ENCODE measurements around the gene THAP3. TPM values are rescaled to one million over a fixed set of nuclear protein-coding genes. Genes with fewer than 3 reads are reported as not detected.
A peak's percentile ranks its signal among the peaks of the same experiment; 100 is the strongest.

THAP3 gene
- total RNA-seq (2014; rRNA removed; shearing (Covaris generic)) (15.1 and 18.6 TPM in 2 replicates), polyA plus RNA-seq (2016; fragmentation: Nextera tagmentation; extraction: Ambion mirVana) (20.9 and 23.8 TPM in 2 replicates)
- long read RNA-seq, partial matches to known transcripts = 9 of 12 reads
- long read RNA-seq, other reads (novel, unspliced or antisense) = 1 of 12 reads

DNA sequence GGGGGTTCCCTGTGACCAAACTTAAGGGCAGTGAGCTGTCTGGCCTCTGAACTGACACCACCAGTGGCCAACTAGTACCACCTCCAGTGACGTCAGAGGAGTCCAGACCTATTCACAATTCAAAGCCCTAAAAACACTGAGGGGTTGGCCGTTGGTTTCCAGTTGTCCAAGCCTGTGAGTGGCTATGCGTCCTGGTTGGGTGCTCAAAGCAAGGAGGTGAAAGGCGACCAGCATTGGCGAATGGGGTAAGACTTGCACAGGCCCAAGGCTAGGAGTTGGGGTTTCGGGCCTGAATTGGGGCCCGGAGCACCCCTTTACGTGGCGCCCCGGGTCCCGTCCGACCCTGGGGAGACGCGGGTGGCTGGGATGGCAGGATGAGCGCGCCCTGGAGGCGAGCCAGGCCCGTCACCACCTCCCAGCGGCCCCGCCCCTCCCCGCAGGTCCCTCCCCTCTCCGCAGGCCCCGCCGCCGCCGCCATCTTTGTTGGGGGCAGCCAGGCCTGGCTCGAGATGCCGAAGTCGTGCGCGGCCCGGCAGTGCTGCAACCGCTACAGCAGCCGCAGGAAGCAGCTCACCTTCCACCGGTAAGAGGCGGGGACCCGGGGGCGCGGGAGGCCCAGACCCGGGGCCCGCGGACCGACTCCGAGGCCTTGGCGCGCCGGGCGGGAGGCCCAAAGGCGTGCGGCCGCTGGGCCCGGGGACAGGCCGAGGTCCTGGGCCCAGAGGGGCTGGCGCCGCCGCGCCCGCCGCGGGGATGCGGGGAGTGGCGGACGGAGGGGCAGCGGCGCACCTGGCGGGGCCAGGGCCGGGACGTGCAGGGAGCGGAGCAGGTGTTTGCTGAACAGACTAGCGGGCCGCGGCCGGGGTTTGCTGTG, at the start of gene THAP3:
Gene THAP3, plus strand, starts transcription at position 159 of the 874 bp plus-strand sequence. Its CDS starts 351 bp downstream, at position 510.
- H3F3A ChIP-seq (replicated peaks; ENCODE audit: low read depth) = peaks cover 34% of the 10 kb centered on the region
- peaks cover 10% of the 10 kb centered on the region for H3K4me1 ChIP-seq (ENCODE audit: insufficient read depth)
- no peaks in the 10 kb centered on the region for H3K27me3 ChIP-seq (ENCODE audit: insufficient read depth)
- H3K9me2 ChIP-seq (ENCODE audit: insufficient read depth) = no peaks in the 10 kb centered on the region
- peak within 1 kb of the TSS; percentile 88 for H3K27ac ChIP-seq (ENCODE audit: low read depth)
- DNase-seq (ENCODE audit: low spot score) = peak; percentile 93
- H3K4me2 ChIP-seq = peak within 1 kb of the TSS; percentile 90
- peaks cover 58% of the 10 kb centered on the region for H3K79me2 ChIP-seq (replicated peaks; ENCODE audit: insufficient read depth)
- H4K20me1 ChIP-seq (replicated peaks; ENCODE audit: insufficient read depth) = peaks cover 40% of the 10 kb centered on the region
- H3K4me3 ChIP-seq = peak within 1 kb of the TSS; percentile 77
- H3K36me3 Mint-ChIP-seq (ENCODE audit: low read depth) = peaks cover 48% of the 10 kb centered on the region
- TF ChIP-seq ETS1 (IDR thresholded peaks at IDR 0.05) = 0 out of 2 replicates have a peak, but pooled peaks have one; percentile 33
- TF ChIP-seq CREB1 (CRISPR knock-in tag; IDR thresholded peaks at IDR 0.05; ENCODE audit: low read depth) = peak; percentile 90
- TF ChIP-seq, protein P1, sequence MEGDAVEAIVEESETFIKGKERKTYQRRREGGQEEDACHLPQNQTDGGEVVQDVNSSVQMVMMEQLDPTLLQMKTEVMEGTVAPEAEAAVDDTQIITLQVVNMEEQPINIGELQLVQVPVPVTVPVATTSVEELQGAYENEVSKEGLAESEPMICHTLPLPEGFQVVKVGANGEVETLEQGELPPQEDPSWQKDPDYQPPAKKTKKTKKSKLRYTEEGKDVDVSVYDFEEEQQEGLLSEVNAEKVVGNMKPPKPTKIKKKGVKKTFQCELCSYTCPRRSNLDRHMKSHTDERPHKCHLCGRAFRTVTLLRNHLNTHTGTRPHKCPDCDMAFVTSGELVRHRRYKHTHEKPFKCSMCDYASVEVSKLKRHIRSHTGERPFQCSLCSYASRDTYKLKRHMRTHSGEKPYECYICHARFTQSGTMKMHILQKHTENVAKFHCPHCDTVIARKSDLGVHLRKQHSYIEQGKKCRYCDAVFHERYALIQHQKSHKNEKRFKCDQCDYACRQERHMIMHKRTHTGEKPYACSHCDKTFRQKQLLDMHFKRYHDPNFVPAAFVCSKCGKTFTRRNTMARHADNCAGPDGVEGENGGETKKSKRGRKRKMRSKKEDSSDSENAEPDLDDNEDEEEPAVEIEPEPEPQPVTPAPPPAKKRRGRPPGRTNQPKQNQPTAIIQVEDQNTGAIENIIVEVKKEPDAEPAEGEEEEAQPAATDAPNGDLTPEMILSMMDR (conservative IDR thresholded peaks at IDR 0.05; ENCODE audit: low read depth in 2 of 2) = peak; percentile 25 to 42; a peak in 3 of 4 replicates
- peak; percentile 61 for TF ChIP-seq POLR2AphosphoS5 (IDR thresholded peaks at IDR 0.05; ENCODE audit: low read depth)
- TF ChIP-seq EZH2 (IDR thresholded peaks at IDR 0.05; ENCODE audit: low read depth, unreplicated experiment) = no peak
- H3K27ac Mint-ChIP-seq = peak within 1 kb of the TSS; percentile 80
- H3K36me3 ChIP-seq (ENCODE audit: insufficient read depth) = peaks cover 14% of the 10 kb centered on the region
- H3K4me3 Mint-ChIP-seq = peak within 1 kb of the TSS; percentile 89
- peaks cover 13% of the 10 kb centered on the region for H3K27me3 Mint-ChIP-seq (ENCODE audit: insufficient read depth, low read depth, poor library complexity)
- peaks cover 20% of the 10 kb centered on the region for H3K4me1 Mint-ChIP-seq
- H2AFZ ChIP-seq = 0 out of 2 replicates have a peak within 1 kb of the TSS, but pooled peaks have one; percentile 9
- no peaks in the 10 kb centered on the region for H3K9me3 Mint-ChIP-seq
- peak; percentile 89 for ATAC-seq

GRCh38 chr1:6577831-6578525, 46.7 kb upstream of the THAP3 start:
- Histone ChIP-seq H3K9me2 (ENCODE audit: insufficient read depth) (no peaks in the 10 kb centered on the region), H3K4me1 (ENCODE audit: insufficient read depth) (peaks cover 13% of the 10 kb centered on the region; the same call in 1 of the 2 replicates), H3K79me2 (replicated peaks; ENCODE audit: insufficient read depth) (peaks cover 14% of the 10 kb centered on the region), H2AFZ (no peak overlapping the region), H3K4me2 (no peak overlapping the region), H4K20me1 (replicated peaks; ENCODE audit: insufficient read depth) (no peaks in the 10 kb centered on the region; the same call in 1 of the 2 replicates), H3F3A (replicated peaks; ENCODE audit: low read depth) (no peaks in the 10 kb centered on the region; the same call in 1 of the 2 replicates), H3K27ac (ENCODE audit: low read depth) (no peak overlapping the region), H3K27me3 (ENCODE audit: insufficient read depth) (no peaks in the 10 kb centered on the region), H3K4me3 (no peak overlapping the region), H3K36me3 (ENCODE audit: insufficient read depth) (no peaks in the 10 kb centered on the region)
- no peak for ATAC-seq
- 0 out of 3 replicates have a peak, but pooled peaks cover 2% of the 10 kb centered on the region for H3K36me3 Mint-ChIP-seq (ENCODE audit: low read depth)
- H3K27ac Mint-ChIP-seq = no peak overlapping the region
- no peaks in the 10 kb centered on the region for H3K9me3 Mint-ChIP-seq
- no peak overlapping the region for H3K4me3 Mint-ChIP-seq
- peaks cover 14% of the 10 kb centered on the region for H3K4me1 Mint-ChIP-seq
- DNase-seq (ENCODE audit: low spot score) = no peak
- H3K27me3 Mint-ChIP-seq (ENCODE audit: insufficient read depth, low read depth, poor library complexity) = peaks cover 3% of the 10 kb centered on the region
- TF ChIP-seq CREB1 (CRISPR knock-in tag; IDR thresholded peaks at IDR 0.05; ENCODE audit: low read depth) (no peak), JUNB (IDR thresholded peaks at IDR 0.05; ENCODE audit: unreplicated experiment) (no peak), STAT1 (IDR thresholded peaks at IDR 0.05; ENCODE audit: unreplicated experiment) (no peak), POLR2AphosphoS5 (IDR thresholded peaks at IDR 0.05; ENCODE audit: low read depth) (no peak), REST (IDR thresholded peaks at IDR 0.05; ENCODE audit: unreplicated experiment) (no peak), NANOG (IDR thresholded peaks at IDR 0.05; ENCODE audit: borderline replicate concordance) (no peak)

All from GM23338 (cell line).